Erythroblast (primary cell): ENCODE measurements around the gene APOC3.

ENCODE experiments used
- GATA1 ChIP-seq: IDR thresholded peaks from 2 replicates; pipeline ENCODE4 v1.6.1; 2011; ENCODE audit warnings: low read depth, mild to moderate bottlenecking, control low read depth, low read length, moderate library complexity
- POLR2A ChIP-seq: IDR thresholded peaks from 2 replicates; pipeline ENCODE4 v1.6.1; 2011; ENCODE audit warnings: mild to moderate bottlenecking, low read length

DNA sequence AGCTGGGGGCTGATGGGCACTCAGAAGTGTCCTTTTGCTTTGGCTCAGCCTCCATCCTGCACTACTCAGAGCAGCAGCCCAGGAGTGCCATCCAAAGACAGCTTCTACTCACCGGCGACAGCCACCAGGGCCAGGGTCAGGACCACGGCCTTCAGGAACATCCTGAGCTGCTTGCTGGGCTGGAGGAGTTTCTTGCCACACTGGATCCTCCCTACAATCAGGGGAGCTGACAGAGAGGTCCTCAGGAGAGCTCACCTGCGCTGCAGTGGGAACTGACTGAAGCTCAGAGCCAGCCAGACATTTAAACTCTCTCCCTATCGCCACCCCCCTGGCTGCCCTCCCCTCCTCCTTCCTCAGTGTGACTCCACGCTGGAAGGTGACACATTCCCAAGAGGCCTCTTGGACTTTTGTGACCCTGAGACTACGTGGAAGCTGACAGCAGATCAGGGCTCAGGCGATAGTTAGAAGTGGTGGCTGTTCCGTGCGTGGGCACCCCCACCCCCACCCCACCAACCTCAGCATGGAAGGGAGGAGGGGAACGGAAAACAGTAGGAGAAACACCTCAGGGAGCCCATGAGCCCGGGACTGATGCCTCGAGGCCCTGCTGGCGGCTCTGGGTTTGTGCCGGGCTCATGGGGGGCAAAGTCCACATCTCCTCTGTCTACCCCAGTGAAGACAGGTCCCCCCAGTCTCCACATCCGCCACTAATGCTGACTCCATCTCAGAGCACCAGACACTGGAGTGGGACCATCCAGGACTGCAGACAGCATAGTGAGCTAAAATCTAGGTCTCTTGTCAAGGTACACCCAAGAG, 6.5 kb upstream of the APOC3 start, which contains the start of gene APOA4:
- TF ChIP-seq POLR2A, result no peak
- TF ChIP-seq GATA1, result no peak
